Vagina (tissue), 2 donors: ENCODE data around the gene CSTA. TPM values are rescaled to one million over a fixed set of nuclear protein-coding genes. Genes with fewer than 3 reads are reported as not detected.
A peak's percentile ranks its signal among the peaks of the same experiment; 100 is the strongest.

Experiments used
- DNase-seq, 2 donors: peaks; one replicate each; pipeline ENCODE4 v3.0.0-alpha.2; 2017; ENCODE audit errors: extremely low spot score in 2 of 2
- H3K27ac ChIP-seq: fragments of 200-600 bp; sonication (generic); one replicate; pipeline ENCODE4 v1.5.1; 2019
- H3K27me3 ChIP-seq: fragments of 200-600 bp; sonication (generic); one replicate; pipeline ENCODE4 v1.5.1; 2019
- H3K36me3 ChIP-seq, 2 donors: fragments of 200-600 bp; sonication (generic); one replicate each; pipeline ENCODE4 v1.5.1; 2017 to 2019
- H3K4me1 ChIP-seq: fragments of 200-600 bp; sonication (generic); one replicate; pipeline ENCODE4 v1.5.1; 2019
- H3K4me3 ChIP-seq, 2 donors: fragments of 200-600 bp; sonication (generic); 1 replicate in 1 of 2; 2 replicates in 1 of 2; pipeline ENCODE4 v1.5.1; 2016 to 2019
- H3K9me3 ChIP-seq: fragments of 200-600 bp; sonication (generic); one replicate; pipeline ENCODE4 v1.5.1; 2019
- POLR2A ChIP-seq, 2 donors: fragments of 450-650 bp; IDR thresholded peaks; one replicate each; pipeline ENCODE4 v1.6.1; 2017; ENCODE audit warnings: antibody characterized with exemption in 2 of 2, mild to moderate bottlenecking in 2 of 2, moderate library complexity in 2 of 2
- POLR2AphosphoS5 ChIP-seq, 2 donors: sonication (generic); formaldehyde crosslinking; IDR thresholded peaks; one replicate each; pipeline ENCODE4 v1.9.0; 2017; ENCODE audit warnings: antibody characterized with exemption in 2 of 2, mild to moderate bottlenecking in 2 of 2, low read depth in 1 of 2; ENCODE audit not compliant: insufficient read depth in 1 of 2
- intact Hi-C: fragments of 100-400 bp; cut with DNase I; formaldehyde crosslinking; loops from one replicate; pipeline ENCODE4 v1.15.1; 2023
- total RNA-seq: library from RNA; depleted of rRNA; stranded (reverse); fragments of >200 nt; gene quantifications from one replicate; pipeline ENCODE4 v1.2.3, GENCODE V29; 2016
- TF ChIP-seq, protein P1 (sequence below), 3 experiments: fragments of 450-650 bp in 2 of 3; fragments of 200-600 bp in 1 of 3; sonication (generic) in 1 of 3; IDR thresholded peaks; one replicate each; pipeline ENCODE4 v1.5.1; 2017 to 2019; ENCODE audit warnings: antibody characterized with exemption in 3 of 3, mild to moderate bottlenecking in 2 of 3, moderate library complexity in 2 of 3

Gene CSTA
- total RNA-seq, 1 donor from 2014 or later, result 95.5 TPM

DNA sequence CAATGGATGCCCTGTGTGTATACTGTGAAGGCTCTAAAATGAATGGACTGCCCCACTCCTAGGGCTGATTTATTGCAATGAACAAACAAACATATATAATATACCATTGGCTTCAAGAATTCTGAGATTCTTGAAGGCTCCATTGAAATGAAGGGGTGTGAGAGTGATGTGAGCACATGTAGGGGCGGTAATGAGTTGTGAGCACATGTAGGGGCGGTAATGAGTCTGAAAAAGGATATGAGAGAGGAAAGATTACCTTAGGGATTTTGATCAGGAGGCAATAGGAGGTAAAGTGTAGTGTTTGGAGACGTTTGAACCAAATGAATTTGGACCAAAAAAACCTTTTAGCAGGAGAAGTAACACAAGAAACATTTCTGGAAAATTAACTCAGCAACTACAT is 62.7 kb downstream of the CSTA start:
- intact Hi-C loops, result no loop called here
- Histone ChIP-seq H3K27ac (no peak overlapping the region), H3K4me1 (peaks cover 19% of the 10 kb centered on the region), H3K27me3 (no peaks in the 10 kb centered on the region), H3K36me3 (peaks cover 0 to 4% of the 10 kb centered on the region in 2 donors), H3K4me3 (no peak overlapping the region), H3K9me3 (no peaks in the 10 kb centered on the region)
- no peak for DNase-seq
- TF ChIP-seq POLR2A (IDR thresholded peaks at IDR 0.05), result no peak
- TF ChIP-seq POLR2AphosphoS5 (IDR thresholded peaks at IDR 0.05; ENCODE audit: insufficient read depth in 1 of 2, low read depth in 1 of 2), result no peak
- TF ChIP-seq, protein P1, sequence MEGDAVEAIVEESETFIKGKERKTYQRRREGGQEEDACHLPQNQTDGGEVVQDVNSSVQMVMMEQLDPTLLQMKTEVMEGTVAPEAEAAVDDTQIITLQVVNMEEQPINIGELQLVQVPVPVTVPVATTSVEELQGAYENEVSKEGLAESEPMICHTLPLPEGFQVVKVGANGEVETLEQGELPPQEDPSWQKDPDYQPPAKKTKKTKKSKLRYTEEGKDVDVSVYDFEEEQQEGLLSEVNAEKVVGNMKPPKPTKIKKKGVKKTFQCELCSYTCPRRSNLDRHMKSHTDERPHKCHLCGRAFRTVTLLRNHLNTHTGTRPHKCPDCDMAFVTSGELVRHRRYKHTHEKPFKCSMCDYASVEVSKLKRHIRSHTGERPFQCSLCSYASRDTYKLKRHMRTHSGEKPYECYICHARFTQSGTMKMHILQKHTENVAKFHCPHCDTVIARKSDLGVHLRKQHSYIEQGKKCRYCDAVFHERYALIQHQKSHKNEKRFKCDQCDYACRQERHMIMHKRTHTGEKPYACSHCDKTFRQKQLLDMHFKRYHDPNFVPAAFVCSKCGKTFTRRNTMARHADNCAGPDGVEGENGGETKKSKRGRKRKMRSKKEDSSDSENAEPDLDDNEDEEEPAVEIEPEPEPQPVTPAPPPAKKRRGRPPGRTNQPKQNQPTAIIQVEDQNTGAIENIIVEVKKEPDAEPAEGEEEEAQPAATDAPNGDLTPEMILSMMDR (IDR thresholded peaks at IDR 0.05), result no peak

GRCh38 chr3:122389197-122389596 is 64.1 kb downstream of the CSTA start:
- Histone ChIP-seq H3K27ac (no peak overlapping the region), H3K4me3 (no peak overlapping the region), H3K27me3 (no peaks in the 10 kb centered on the region), H3K36me3 (peaks cover 0 to 4% of the 10 kb centered on the region in 2 donors), H3K9me3 (no peaks in the 10 kb centered on the region), H3K4me1 (peaks cover 27% of the 10 kb centered on the region)
- DNase-seq, result no peak
- TF ChIP-seq POLR2A (IDR thresholded peaks at IDR 0.05), result no peak
- TF ChIP-seq, protein P1 (IDR thresholded peaks at IDR 0.05), result no peak
- intact Hi-C loops, result no loop called here

- intact Hi-C loops, result loop anchor here (5.0 kb wide), 1 partner anchor 292 kb away; the partner anchor contains the start of gene PARP14
- Histone ChIP-seq H3K27me3 (no peaks in the 10 kb centered on the region), H3K9me3 (no peaks in the 10 kb centered on the region), H3K4me1 (peaks cover 22% of the 10 kb centered on the region), H3K36me3 (peaks cover 0 to 4% of the 10 kb centered on the region in 2 donors), H3K4me3 (no peak overlapping the region), H3K27ac (no peak overlapping the region)
- TF ChIP-seq POLR2AphosphoS5 (IDR thresholded peaks at IDR 0.05; ENCODE audit: insufficient read depth in 1 of 2, low read depth in 1 of 2), result no peak
- no peak for TF ChIP-seq POLR2A (IDR thresholded peaks at IDR 0.05)
- TF ChIP-seq, protein P1 (IDR thresholded peaks at IDR 0.05), result no peak
- no peak for DNase-seq
These were observed 64.8 kb downstream of the CSTA start for GRCh38 chr3:122389892-122390291.

- Histone ChIP-seq H3K9me3 (no peaks in the 10 kb centered on the region), H3K4me3 (no peak overlapping the region), H3K27me3 (no peaks in the 10 kb centered on the region), H3K36me3 (peaks cover 0 to 4% of the 10 kb centered on the region in 2 donors), H3K27ac (peak overlapping the region; percentile 18), H3K4me1 (peaks cover 14% of the 10 kb centered on the region)
- TF ChIP-seq POLR2A (IDR thresholded peaks at IDR 0.05) (no peak), POLR2AphosphoS5 (IDR thresholded peaks at IDR 0.05; ENCODE audit: insufficient read depth in 1 of 2, low read depth in 1 of 2) (no peak)
- TF ChIP-seq, protein P1 (IDR thresholded peaks at IDR 0.05), result no peak
- intact Hi-C loops, result loop anchor here (5.0 kb wide), 1 partner anchor 292 kb away; the partner anchor contains the start of gene PARP14
- no peak for DNase-seq
These were observed 65.6 kb downstream of the CSTA start for GRCh38 chr3:122390665-122391064.

Other genes with a start within 250 kb of the CSTA start
- not detected for gene CASR, start 141.6 kb upstream of the CSTA start, total RNA-seq
- 14.2 TPM for gene MIX23, start 58.0 kb downstream of the CSTA start, total RNA-seq
- gene FAM162A, start 58.9 kb downstream of the CSTA start, total RNA-seq, result 29.7 TPM
- 1.5 TPM for gene WDR5B, start 90.8 kb downstream of the CSTA start, total RNA-seq
- gene KPNA1, start 189.7 kb downstream of the CSTA start, total RNA-seq, result 54.0 TPM
- gene PARP9, start 239.1 kb downstream of the CSTA start, total RNA-seq, result 19.4 TPM
- gene DTX3L, start 239.1 kb downstream of the CSTA start, total RNA-seq, result 17.7 TPM